Measurements from ENCODE around the gene CAMK2D. TPM values are rescaled to one million over a fixed set of nuclear protein-coding genes. Genes with fewer than 3 reads are reported as not detected.

Gene CAMK2D
- total RNA-seq, 4 donors from 2014 or later = 48.2 to 66.2 (median 51.2) TPM

DNA sequence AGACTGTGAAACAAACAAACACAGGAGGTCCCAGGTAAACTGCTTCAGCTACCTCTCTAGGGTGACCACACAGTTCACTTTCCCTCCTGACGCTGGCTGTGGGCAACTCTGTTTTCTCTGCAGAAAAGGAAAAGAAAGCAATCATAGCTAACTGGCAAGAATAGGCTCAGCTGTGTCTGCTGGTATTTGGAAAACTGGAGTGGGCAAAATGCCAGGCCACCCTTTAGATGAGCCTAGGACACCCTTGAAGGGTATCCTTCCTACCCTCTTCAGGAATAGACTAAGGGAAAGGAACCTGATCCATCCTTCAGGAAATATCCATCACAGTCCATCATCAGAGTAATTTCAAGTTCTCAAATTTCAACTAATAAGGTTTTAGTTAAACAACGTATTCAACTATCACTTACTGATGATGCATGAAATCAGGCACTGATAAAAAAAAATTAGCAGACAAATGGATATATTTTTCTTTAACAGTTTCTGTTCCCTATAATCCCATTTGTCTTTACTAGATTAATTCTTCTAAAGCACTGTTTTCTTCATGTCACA is 60.9 kb downstream of the CAMK2D start:
- Histone ChIP-seq H3K9me3 (no peaks in the 10 kb centered on the region), H3K4me3 (no peak overlapping the region), H3K4me1 (peaks cover 10 to 17% (median 14%) of the 10 kb centered on the region in 4 donors), H3K27me3 (no peaks in the 10 kb centered on the region), H3K36me3 (no peaks in the 10 kb centered on the region), H3K27ac (replicated peaks in 1 of 4) (no peak overlapping the region)
- no peak for TF ChIP-seq POLR2A (IDR thresholded peaks at IDR 0.05; ENCODE audit: low read depth)
- intact Hi-C loops (cut with DNase I) = no loop called here
- WGBS = 70% methylated on average over 2 of the region's 2 CpGs
- no peak for DNase-seq (ENCODE audit: extremely low spot score)

DNA sequence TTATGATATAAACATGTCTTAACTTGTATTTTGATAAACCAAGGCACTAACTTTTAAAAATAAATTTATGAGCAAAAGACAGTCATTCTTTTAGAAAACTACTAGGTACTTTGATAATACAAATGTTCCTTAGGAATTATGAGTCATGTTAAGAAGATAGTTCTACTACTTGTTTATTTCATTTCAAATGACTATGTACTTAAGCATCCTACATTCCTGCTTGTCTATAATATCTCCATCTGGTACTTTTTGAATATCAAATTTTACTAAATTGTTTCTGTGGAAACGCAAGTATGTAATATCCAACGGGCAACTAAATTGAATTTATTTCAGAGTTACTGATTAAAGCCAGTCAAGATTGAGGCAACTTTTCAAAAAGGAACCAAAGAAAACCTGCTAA is 61.8 kb downstream of the CAMK2D start:
- no peaks in the 10 kb centered on the region for H3K27me3 ChIP-seq
- H3K27ac ChIP-seq (replicated peaks in 1 of 4) = no peak overlapping the region
- H3K4me1 ChIP-seq = peaks cover 16 to 24% (median 20%) of the 10 kb centered on the region in 4 donors
- intact Hi-C loops (cut with DNase I) = no loop called here
- WGBS = 95% methylated on average over 2 of the region's 2 CpGs
- TF ChIP-seq POLR2A (IDR thresholded peaks at IDR 0.05; ENCODE audit: low read depth) (no peak), EP300 (IDR thresholded peaks at IDR 0.05) (no peak), POLR2AphosphoS5 (IDR thresholded peaks at IDR 0.05) (no peak)
- TF ChIP-seq, protein P1, sequence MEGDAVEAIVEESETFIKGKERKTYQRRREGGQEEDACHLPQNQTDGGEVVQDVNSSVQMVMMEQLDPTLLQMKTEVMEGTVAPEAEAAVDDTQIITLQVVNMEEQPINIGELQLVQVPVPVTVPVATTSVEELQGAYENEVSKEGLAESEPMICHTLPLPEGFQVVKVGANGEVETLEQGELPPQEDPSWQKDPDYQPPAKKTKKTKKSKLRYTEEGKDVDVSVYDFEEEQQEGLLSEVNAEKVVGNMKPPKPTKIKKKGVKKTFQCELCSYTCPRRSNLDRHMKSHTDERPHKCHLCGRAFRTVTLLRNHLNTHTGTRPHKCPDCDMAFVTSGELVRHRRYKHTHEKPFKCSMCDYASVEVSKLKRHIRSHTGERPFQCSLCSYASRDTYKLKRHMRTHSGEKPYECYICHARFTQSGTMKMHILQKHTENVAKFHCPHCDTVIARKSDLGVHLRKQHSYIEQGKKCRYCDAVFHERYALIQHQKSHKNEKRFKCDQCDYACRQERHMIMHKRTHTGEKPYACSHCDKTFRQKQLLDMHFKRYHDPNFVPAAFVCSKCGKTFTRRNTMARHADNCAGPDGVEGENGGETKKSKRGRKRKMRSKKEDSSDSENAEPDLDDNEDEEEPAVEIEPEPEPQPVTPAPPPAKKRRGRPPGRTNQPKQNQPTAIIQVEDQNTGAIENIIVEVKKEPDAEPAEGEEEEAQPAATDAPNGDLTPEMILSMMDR (IDR thresholded peaks at IDR 0.05) = no peak
- H3K4me3 ChIP-seq = no peak overlapping the region
- no peaks in the 10 kb centered on the region for H3K36me3 ChIP-seq
- DNase-seq (ENCODE audit: extremely low spot score) = no peak
- no peaks in the 10 kb centered on the region for H3K9me3 ChIP-seq

DNA sequence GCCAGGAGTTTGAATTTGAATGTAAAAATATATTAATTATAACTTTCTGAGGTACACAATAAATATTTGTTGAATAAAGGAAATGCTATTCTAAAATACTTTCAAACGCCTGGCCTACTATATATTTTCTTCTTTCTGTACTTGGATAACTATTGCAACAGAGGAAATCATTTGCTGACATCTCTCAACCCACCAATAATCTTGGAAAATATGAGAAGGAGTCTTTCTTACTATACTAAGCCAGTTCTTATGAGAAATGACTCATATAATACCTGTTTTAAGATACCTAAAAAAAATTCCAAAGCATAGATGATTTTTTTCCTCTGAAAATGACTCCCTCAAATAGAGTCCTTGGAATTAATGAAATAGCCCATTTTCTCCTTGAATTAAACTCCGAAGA is 64.1 kb downstream of the CAMK2D start:
- Histone ChIP-seq H3K9me3 (no peaks in the 10 kb centered on the region), H3K27ac (replicated peaks in 1 of 4) (no peak overlapping the region), H3K36me3 (no peaks in the 10 kb centered on the region), H3K4me3 (no peak overlapping the region), H3K27me3 (no peaks in the 10 kb centered on the region), H3K4me1 (peaks cover 15 to 35% (median 33%) of the 10 kb centered on the region in 4 donors)
- 95% methylated on average over 2 of the region's 2 CpGs for WGBS
- intact Hi-C loops (cut with DNase I) = no loop called here
- no peak for TF ChIP-seq EP300 (IDR thresholded peaks at IDR 0.05)
- no peak for TF ChIP-seq POLR2AphosphoS5 (IDR thresholded peaks at IDR 0.05)
- TF ChIP-seq POLR2A (IDR thresholded peaks at IDR 0.05; ENCODE audit: low read depth) = no peak
- TF ChIP-seq, protein P1 (IDR thresholded peaks at IDR 0.05) = no peak
- no peak for DNase-seq (ENCODE audit: extremely low spot score)

DNA sequence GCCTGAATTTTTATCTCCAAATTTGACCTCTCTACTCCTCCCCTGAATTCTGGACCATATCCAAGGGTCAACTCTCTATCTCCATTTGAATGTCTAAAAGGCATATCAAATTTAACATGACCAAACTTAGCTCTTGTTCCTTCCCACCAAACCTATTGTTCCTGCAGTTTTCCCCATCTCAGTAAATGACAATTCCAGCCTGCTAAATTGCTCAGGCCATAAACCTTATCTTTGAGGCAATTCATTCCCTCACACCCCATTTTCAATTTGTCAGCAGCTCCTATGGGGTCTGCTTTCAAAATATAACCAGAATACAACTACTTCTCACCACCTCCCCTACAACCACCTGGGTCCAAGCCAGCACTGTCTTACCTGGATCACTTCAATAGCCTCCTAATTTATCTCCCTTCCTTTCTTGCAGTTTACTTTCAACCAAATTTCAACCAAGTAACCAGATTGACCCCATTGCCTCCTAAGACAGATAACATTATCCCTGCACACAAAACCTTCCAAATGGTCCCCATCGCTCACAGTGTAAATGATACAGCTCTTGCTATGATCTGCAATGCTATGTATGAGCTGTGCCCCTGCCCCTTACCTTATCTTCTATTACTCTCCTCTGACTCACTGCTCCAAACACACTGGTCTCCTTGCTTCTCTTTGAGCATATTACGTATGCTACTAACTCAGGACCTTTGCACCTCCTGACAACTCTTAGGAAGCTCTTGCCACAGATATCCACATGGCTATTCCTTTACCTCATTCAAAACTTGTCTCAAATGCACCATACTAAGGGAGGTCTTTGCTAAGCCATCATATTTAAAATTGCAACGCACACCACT is 66.0 kb downstream of the CAMK2D start:
- TF ChIP-seq POLR2A (IDR thresholded peaks at IDR 0.05; ENCODE audit: low read depth) (no peak), POLR2AphosphoS5 (IDR thresholded peaks at IDR 0.05) (no peak), EP300 (IDR thresholded peaks at IDR 0.05) (no peak)
- TF ChIP-seq, protein P1 (IDR thresholded peaks at IDR 0.05) = no peak
- no peak for DNase-seq (ENCODE audit: extremely low spot score)
- H3K9me3 ChIP-seq = no peaks in the 10 kb centered on the region
- no peaks in the 10 kb centered on the region for H3K27me3 ChIP-seq
- no peaks in the 10 kb centered on the region for H3K36me3 ChIP-seq
- intact Hi-C loops (cut with DNase I) = no loop called here
- 93% methylated on average over 3 of the region's 3 CpGs for WGBS
- no peak overlapping the region for H3K27ac ChIP-seq (replicated peaks in 1 of 4)
- peaks cover 22 to 25% (median 24%) of the 10 kb centered on the region in 4 donors for H3K4me1 ChIP-seq
- H3K4me3 ChIP-seq = no peak overlapping the region

DNA sequence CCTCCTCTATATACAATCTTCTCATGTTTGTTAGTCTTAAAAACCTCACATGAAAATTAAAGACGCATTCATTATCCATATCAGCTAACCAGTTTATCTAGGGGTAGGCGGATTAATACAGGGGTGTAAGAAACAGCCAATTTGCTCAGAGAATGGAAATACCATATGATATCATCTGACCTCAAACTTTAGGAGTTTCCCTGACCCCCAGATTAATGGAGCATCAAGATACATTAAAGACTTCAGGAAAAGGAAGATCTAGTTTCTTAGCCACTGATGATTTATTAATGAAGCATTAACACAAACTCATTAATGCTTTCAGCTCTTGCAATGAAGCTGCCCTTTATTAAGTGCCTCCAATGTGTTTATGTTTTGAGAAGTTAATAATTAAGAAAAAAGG is 67.5 kb downstream of the CAMK2D start:
- no peak for TF ChIP-seq EP300 (IDR thresholded peaks at IDR 0.05)
- TF ChIP-seq, protein P1 (IDR thresholded peaks at IDR 0.05) = no peak
- TF ChIP-seq POLR2A (IDR thresholded peaks at IDR 0.05; ENCODE audit: low read depth) = no peak
- no peak for TF ChIP-seq POLR2AphosphoS5 (IDR thresholded peaks at IDR 0.05)
- DNase-seq (ENCODE audit: extremely low spot score) = no peak
- Histone ChIP-seq H3K27me3 (no peaks in the 10 kb centered on the region), H3K9me3 (no peaks in the 10 kb centered on the region), H3K36me3 (no peaks in the 10 kb centered on the region), H3K4me3 (no peak overlapping the region), H3K27ac (replicated peaks in 1 of 4) (no peak overlapping the region), H3K4me1 (peaks cover 20 to 26% (median 21%) of the 10 kb centered on the region in 4 donors)
- intact Hi-C loops (cut with DNase I) = no loop called here
- WGBS = 97% methylated on average over 2 of the region's 2 CpGs

Measured in esophagus muscularis mucosa (tissue), 4 donors.